GM18517 (cell line): ENCODE data around the gene ARHGAP22.

Experiments
- ATAC-seq: cut with Tn5 transposase; IDR thresholded peaks from one replicate; pipeline ENCODE4 v1.9.1; 2021; ENCODE audit warnings: mild to moderate bottlenecking, moderate library complexity; ENCODE audit not compliant: unreplicated experiment

ARHGAP22 gene

GRCh38 chr10:48455392-48456151 lies 149.3 kb downstream of the ARHGAP22 start:
- no peak for ATAC-seq

GRCh38 chr10:48455055-48455391 lies 149.8 kb downstream of the ARHGAP22 start:
- no peak for ATAC-seq

- ATAC-seq: no peak
Measured at GRCh38 chr10:48454302-48455054, 150.4 kb downstream of the ARHGAP22 start.

- ATAC-seq: no peak
Measured at GRCh38 chr10:48453451-48454301, 151.2 kb downstream of the ARHGAP22 start.

- ATAC-seq: no peak
Measured at GRCh38 chr10:48452879-48453412, 151.9 kb downstream of the ARHGAP22 start.

GRCh38 chr10:48451969-48452878 lies 152.6 kb downstream of the ARHGAP22 start:
- no peak for ATAC-seq

- no peak for ATAC-seq
Measured at GRCh38 chr10:48450741-48451466, 154.0 kb downstream of the ARHGAP22 start.

- no peak for ATAC-seq
Measured at GRCh38 chr10:48450233-48450740, 154.6 kb downstream of the ARHGAP22 start.

GRCh38 chr10:48449501-48450232 lies 155.2 kb downstream of the ARHGAP22 start:
- ATAC-seq: no peak

GRCh38 chr10:48448796-48449195 lies 156.1 kb downstream of the ARHGAP22 start:
- ATAC-seq: no peak

GRCh38 chr10:48447356-48448215 lies 157.3 kb downstream of the ARHGAP22 start:
- no peak for ATAC-seq

GRCh38 chr10:48446785-48447184 lies 158.1 kb downstream of the ARHGAP22 start:
- ATAC-seq: no peak

- ATAC-seq: no peak
Measured at GRCh38 chr10:48445932-48446331, 158.9 kb downstream of the ARHGAP22 start.

GRCh38 chr10:48444861-48445841 lies 159.7 kb downstream of the ARHGAP22 start:
- ATAC-seq: no peak

GRCh38 chr10:48444266-48444665 lies 160.6 kb downstream of the ARHGAP22 start:
- no peak for ATAC-seq

GRCh38 chr10:48442809-48443177 lies 162.1 kb downstream of the ARHGAP22 start:
- no peak for ATAC-seq
